B cell (primary cell): ENCODE data around the gene ANKRD31.

ENCODE experiments used
- CTCF ChIP-seq: fragments of 200-600 bp; IDR thresholded peaks from one replicate; pipeline ENCODE4 v1.8.0; 2022; ENCODE audit warnings: antibody characterized with exemption, mild to moderate bottlenecking
- EZH2 ChIP-seq: IDR thresholded peaks from 2 replicates; pipeline ENCODE4 v1.6.1; 2012; ENCODE audit warnings: borderline replicate concordance, low read depth, mild to moderate bottlenecking, moderate library complexity, low read length; ENCODE audit not compliant: insufficient read depth, poor library complexity, severe bottlenecking

GRCh38 chr5:75279321-75279720 lies 42.6 kb upstream of the ANKRD31 start:
- TF ChIP-seq CTCF (no peak), EZH2 (no peak)
